Fibroblast of lung (primary cell): ENCODE measurements around the gene MEGF10. TPM values are rescaled to one million over a fixed set of nuclear protein-coding genes. Genes with fewer than 3 reads are reported as not detected.

ENCODE experiments used
- DNase-seq, 2 donors: peaks; one replicate each; pipeline versions ENCODE4 v3.0.0 to v3.0.0-alpha.2; 2010; ENCODE audit warnings: low read depth in 2 of 2
- H2AFZ ChIP-seq: 2 replicates; pipeline ENCODE4 v1.5.1; 2012; ENCODE audit warnings: low read length, control low read depth, inconsistent platforms
- H3K27ac ChIP-seq: 2 replicates; pipeline ENCODE4 v1.5.1; 2011; ENCODE audit warnings: low read length, control low read depth; ENCODE audit not compliant: insufficient read depth
- H3K27me3 ChIP-seq: 2 replicates; pipeline ENCODE4 v1.5.1; 2011; ENCODE audit warnings: mild to moderate bottlenecking, low read length; ENCODE audit not compliant: control insufficient read depth, insufficient read depth
- H3K36me3 ChIP-seq: 2 replicates; pipeline ENCODE4 v1.5.1; 2011; ENCODE audit warnings: low read length; ENCODE audit not compliant: control insufficient read depth, insufficient read depth
- H3K4me1 ChIP-seq: 2 replicates; pipeline ENCODE4 v1.5.1; 2011; ENCODE audit warnings: low read length; ENCODE audit not compliant: control insufficient read depth, insufficient read depth; ENCODE audit errors: extremely low read depth
- H3K4me2 ChIP-seq: 2 replicates; pipeline ENCODE4 v1.5.1; 2011; ENCODE audit warnings: low read length, control low read depth; ENCODE audit not compliant: insufficient read depth; ENCODE audit errors: extremely low read depth
- H3K4me3 ChIP-seq, 4 experiments: fragments of 200-600 bp in 1 of 4; sonication (generic) in 1 of 4; replicated peaks in 1 of 4; 2 replicates each; pipeline ENCODE4 v1.5.1; 2011 to 2016; ENCODE audit warnings: low read length in 4 of 4, low read depth in 3 of 4, mild to moderate bottlenecking in 3 of 4, control low read depth in 2 of 4, inconsistent platforms in 1 of 4, mixed read lengths in 1 of 4; ENCODE audit not compliant: insufficient read depth in 1 of 4; ENCODE audit errors: control extremely low read depth in 1 of 4
- H3K79me2 ChIP-seq: 2 replicates; pipeline ENCODE4 v1.5.1; 2012; ENCODE audit warnings: mild to moderate bottlenecking, low read length, inconsistent platforms; ENCODE audit not compliant: control insufficient read depth, insufficient read depth
- H3K9ac ChIP-seq: 2 replicates; pipeline ENCODE4 v1.5.1; 2011; ENCODE audit warnings: mild to moderate bottlenecking, low read length, control low read depth; ENCODE audit not compliant: insufficient read depth
- H3K9me3 ChIP-seq: 2 replicates; pipeline ENCODE4 v1.5.1; 2012; ENCODE audit warnings: low read depth, low read length; ENCODE audit not compliant: control insufficient read depth, insufficient read depth
- H4K20me1 ChIP-seq: 2 replicates; pipeline ENCODE4 v1.5.1; 2011; ENCODE audit warnings: low read length; ENCODE audit not compliant: control insufficient read depth, insufficient read depth; ENCODE audit errors: extremely low read depth
- EZH2 ChIP-seq: IDR thresholded peaks from 2 replicates; pipeline ENCODE4 v1.5.1; 2012; ENCODE audit warnings: low read length, control low read depth, mild to moderate bottlenecking; ENCODE audit errors: missing control alignments
- polyA plus RNA-seq, 2 donors: library from polyadenylated mRNA; depleted of rRNA in 1 of 2; stranded (reverse) in 1 of 2; unstranded in 1 of 2; fragments of >200 nt; gene quantifications; 2 replicates each; pipeline ENCODE4 v1.2.1, GENCODE V29; 2011 to 2012; ENCODE audit warnings: missing spikeins in 1 of 2
- total RNA-seq: library from RNA; depleted of rRNA; stranded (reverse); fragments of >200 nt; gene quantifications from 2 replicates; pipeline ENCODE4 v1.2.1, GENCODE V29; 2014
- TF ChIP-seq, protein P1 (sequence below), 2 donors: IDR thresholded peaks in 1 of 2; conservative IDR thresholded peaks in 1 of 2; 1 replicate in 1 of 2; 2 replicates in 1 of 2; pipeline ENCODE4 v1.5.1; 2011 to 2012; ENCODE audit warnings: low read length in 2 of 2, control low read depth in 1 of 2, inconsistent platforms in 1 of 2, low read depth in 1 of 2, mild to moderate bottlenecking in 1 of 2

MEGF10 gene
- total and polyA plus RNA-seq, 2 donors (not counting 1 experiment from before 2014, with no cell fraction given): under 0.01 to 0.02 TPM

DNA sequence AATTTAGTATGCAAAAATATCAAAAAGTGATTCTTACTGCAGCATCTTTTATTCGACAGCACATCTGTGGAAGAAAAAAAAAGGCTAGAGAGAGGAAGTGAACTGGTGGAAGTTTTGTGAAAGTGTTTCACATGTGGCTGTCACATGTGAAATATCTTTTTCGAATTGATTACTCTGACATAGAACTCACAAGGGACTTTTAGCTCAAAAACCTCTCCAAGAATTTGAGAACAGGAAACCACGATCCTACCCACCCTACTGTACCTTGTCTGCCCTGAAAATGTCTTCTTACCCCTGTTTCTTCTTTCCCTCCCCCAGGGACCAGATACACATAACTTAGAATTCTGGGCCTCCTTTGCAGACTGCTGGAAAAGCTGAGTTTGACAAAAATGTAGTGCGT, 120.4 kb downstream of the MEGF10 start:
- no peaks in the 10 kb centered on the region for H3K79me2 ChIP-seq
- no peaks in the 10 kb centered on the region for H3K4me1 ChIP-seq
- H3K4me2 ChIP-seq: no peak overlapping the region
- no peaks in the 10 kb centered on the region for H3K9me3 ChIP-seq
- H3K36me3 ChIP-seq: no peaks in the 10 kb centered on the region
- DNase-seq: no peak
- H3K4me3 ChIP-seq: no peak overlapping the region
- H3K27ac ChIP-seq: no peak overlapping the region
- H4K20me1 ChIP-seq: no peaks in the 10 kb centered on the region
- H3K27me3 ChIP-seq: no peaks in the 10 kb centered on the region
- H2AFZ ChIP-seq: no peak overlapping the region
- no peak overlapping the region for H3K9ac ChIP-seq
- TF ChIP-seq, protein P1, sequence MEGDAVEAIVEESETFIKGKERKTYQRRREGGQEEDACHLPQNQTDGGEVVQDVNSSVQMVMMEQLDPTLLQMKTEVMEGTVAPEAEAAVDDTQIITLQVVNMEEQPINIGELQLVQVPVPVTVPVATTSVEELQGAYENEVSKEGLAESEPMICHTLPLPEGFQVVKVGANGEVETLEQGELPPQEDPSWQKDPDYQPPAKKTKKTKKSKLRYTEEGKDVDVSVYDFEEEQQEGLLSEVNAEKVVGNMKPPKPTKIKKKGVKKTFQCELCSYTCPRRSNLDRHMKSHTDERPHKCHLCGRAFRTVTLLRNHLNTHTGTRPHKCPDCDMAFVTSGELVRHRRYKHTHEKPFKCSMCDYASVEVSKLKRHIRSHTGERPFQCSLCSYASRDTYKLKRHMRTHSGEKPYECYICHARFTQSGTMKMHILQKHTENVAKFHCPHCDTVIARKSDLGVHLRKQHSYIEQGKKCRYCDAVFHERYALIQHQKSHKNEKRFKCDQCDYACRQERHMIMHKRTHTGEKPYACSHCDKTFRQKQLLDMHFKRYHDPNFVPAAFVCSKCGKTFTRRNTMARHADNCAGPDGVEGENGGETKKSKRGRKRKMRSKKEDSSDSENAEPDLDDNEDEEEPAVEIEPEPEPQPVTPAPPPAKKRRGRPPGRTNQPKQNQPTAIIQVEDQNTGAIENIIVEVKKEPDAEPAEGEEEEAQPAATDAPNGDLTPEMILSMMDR (conservative IDR thresholded peaks at IDR 0.05 in 1 of 2, IDR thresholded peaks at IDR 0.05 in 1 of 2; ENCODE audit: low read depth in 1 of 2, low read length in 2 of 2): no peak
- TF ChIP-seq EZH2: no peak

DNA sequence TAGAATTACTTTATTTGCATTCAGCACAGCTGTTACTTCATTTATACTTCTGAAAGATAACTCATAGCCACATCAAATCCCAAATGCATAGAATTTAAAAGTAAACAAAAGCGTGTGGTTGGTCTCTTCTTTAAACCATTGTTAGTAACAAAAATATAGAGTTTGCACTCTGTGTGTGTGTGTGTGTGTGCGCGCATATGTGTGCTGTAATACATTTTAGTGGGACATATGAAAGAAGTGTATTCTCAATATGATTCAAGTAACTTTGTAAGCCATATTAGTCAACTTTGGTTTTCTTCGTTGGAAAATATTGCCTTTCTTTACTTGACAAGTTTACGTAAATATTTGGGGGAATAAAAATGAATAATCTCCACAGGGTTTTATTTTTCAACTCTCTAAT, 120.8 kb downstream of the MEGF10 start:
- Histone ChIP-seq H4K20me1 (no peaks in the 10 kb centered on the region), H3K27me3 (no peaks in the 10 kb centered on the region), H3K9ac (no peak overlapping the region), H3K36me3 (no peaks in the 10 kb centered on the region), H3K4me1 (no peaks in the 10 kb centered on the region), H2AFZ (no peak overlapping the region), H3K27ac (no peak overlapping the region), H3K9me3 (no peaks in the 10 kb centered on the region), H3K4me2 (no peak overlapping the region), H3K4me3 (no peak overlapping the region), H3K79me2 (no peaks in the 10 kb centered on the region)
- DNase-seq: no peak
- TF ChIP-seq, protein P1 (conservative IDR thresholded peaks at IDR 0.05 in 1 of 2, IDR thresholded peaks at IDR 0.05 in 1 of 2; ENCODE audit: low read depth in 1 of 2, low read length in 2 of 2): no peak
- TF ChIP-seq EZH2: no peak

DNA sequence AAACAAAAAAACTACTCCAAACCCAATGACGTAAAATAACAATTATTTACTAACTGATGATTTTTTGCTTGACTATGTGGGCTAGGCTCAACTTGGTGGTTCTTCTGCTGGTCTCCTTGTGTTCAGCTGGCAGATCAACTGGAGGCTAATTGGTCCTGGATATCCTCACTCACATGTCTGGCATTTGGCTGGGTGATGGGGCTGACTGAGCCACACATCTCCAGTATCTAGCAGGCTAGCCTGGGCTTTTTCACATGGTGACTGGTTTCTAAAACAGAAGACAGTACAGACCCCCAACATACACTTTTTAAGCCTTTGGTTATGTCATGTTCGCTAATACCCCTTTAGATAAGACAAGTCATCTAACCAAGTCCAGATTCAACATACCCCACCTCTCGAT, 122.1 kb downstream of the MEGF10 start:
- Histone ChIP-seq H2AFZ (no peak overlapping the region), H3K9ac (no peak overlapping the region), H3K4me2 (no peak overlapping the region), H3K27me3 (no peaks in the 10 kb centered on the region), H4K20me1 (no peaks in the 10 kb centered on the region), H3K79me2 (no peaks in the 10 kb centered on the region), H3K36me3 (no peaks in the 10 kb centered on the region), H3K9me3 (no peaks in the 10 kb centered on the region), H3K4me1 (no peaks in the 10 kb centered on the region), H3K4me3 (no peak overlapping the region), H3K27ac (no peak overlapping the region)
- DNase-seq: no peak
- TF ChIP-seq, protein P1 (conservative IDR thresholded peaks at IDR 0.05 in 1 of 2, IDR thresholded peaks at IDR 0.05 in 1 of 2; ENCODE audit: low read depth in 1 of 2, low read length in 2 of 2): no peak
- TF ChIP-seq EZH2: no peak
